ENCODE results near the gene SF3B1.
"Not testable (repeated sequence)": the region's sequence is repeated elsewhere in the genome, so short reads cannot be mapped to it uniquely, and the experiment has no call there.

SF3B1 gene

GRCh38 chr2:197379308-197379917 lies 55.4 kb downstream of the SF3B1 start:
- DNase-seq = not testable (repeated sequence)

DNA sequence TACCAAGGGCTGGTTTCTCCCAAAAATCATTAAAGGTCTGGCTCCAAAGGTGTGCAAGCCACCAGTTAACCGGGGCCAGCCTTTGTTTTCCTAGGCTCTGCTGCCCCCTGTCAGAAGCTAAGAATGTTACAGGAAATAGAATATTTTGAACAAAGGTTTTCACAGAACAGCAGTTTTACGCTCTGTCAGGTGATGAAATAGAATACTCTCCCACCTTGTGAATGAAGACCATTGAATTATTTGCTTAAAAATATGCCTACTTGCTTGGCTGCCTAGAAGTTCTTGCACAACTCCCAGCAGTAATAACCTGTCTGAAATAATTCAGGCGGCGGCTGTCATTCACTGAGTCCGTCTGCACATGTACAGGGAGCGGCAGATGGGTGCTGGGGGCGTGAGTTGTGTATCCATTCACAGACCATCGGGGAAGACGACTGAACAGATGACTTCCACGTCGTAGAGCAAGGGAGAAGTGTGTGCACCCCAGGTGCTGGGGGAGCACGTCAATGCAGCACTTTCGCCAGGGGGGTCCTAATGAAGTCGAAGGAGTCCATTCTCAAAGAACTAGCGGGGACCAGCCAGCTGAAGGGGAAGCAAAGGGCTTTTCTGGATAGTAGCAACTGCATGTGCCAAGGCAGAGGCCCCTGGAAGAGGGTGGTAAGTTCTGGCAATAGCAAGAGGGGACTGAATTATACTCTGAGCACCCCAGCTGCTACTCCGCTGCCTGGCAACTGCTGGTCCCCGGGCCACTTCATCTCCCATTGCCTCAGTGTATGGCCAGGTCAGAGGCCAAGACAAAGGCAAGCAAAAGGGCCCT lies 56.1 kb downstream of the SF3B1 start:
- DNase-seq = peak; percentile 23

GRCh38 chr2:197378086-197378485 lies 56.7 kb downstream of the SF3B1 start:
- no peak for DNase-seq

DNA sequence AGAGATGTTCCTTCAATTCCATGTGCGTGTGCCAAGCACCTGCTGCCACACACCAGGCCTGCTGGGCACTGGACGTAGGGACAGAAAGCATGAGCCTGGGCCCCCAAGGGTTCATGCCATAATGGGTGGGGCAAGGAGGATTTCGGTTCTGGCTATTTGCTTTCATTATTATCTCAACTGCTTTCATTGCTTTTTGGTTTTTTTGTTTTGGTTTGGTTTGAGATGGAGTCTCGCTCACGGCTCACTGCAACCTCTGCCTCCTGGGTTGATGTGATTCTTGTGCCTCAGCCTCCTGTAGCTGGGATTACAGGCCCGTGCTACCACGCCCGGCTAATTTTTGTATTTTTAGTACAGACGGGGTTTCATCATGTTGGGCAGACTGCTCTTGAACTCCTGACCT lies 57.2 kb downstream of the SF3B1 start:
- no peak for DNase-seq

DNA sequence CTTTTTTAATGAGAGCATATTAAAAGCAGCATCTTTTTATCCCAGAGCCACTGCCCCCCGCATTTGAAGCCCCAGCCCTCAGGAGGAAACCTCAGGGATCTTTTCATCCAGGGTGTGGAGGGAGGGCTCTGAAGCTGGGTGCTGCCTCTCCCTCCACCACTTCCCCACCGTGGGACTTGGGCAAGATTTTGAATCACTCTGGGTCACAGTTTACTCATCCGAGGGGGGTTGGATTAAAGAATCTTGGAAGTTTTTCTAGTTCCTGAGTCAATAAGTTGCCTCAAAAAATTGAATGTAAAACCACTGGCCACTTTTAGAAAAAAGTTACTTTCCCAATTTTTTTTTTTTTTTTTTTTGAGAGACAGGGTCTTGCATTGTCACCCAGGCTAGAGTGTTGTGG lies 62.2 kb downstream of the SF3B1 start:
- DNase-seq = no peak

DNA sequence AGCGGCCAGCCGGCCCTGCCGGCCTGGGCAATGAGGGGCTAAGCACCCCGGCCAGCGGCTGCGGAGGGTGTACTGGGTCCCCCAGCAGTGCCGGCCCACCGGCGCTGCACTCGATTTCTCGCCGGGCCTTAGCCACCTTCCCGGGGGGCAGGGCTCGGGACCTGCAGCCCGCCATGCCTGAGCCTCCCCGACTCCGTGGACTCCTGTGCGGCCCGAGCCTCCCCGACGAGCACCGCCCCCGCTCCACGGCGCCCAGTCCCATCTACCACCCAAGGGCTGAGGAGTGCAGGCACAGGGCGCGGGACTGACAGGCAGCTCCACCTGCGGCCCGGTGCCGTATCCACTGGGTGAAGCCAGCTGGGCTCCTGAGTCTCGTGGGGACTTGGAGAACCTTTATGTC lies 64.2 kb downstream of the SF3B1 start:
- not testable (repeated sequence) for DNase-seq

DNA sequence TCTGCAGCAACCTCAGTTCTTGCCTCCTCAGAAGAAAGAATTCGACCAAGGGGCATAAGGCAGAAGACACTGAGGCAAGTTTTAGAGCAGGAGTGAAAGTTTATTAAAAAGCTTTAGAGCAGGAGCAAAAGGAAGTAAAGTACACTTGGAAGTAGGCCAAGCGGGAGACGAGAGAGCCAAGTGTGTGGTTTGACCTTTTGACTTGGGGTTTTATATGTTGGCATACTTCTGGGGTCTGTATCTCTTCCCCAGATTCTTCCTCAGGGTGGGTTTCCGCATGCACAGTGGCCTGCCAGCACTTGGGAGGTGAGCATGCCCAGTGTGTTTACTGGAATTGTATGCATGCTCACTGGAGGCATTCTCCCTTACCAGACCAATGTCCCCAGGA lies 64.9 kb downstream of the SF3B1 start:
- DNase-seq = no peak

GRCh38 chr2:197369228-197369932 lies 65.4 kb downstream of the SF3B1 start:
- no peak for DNase-seq

DNA sequence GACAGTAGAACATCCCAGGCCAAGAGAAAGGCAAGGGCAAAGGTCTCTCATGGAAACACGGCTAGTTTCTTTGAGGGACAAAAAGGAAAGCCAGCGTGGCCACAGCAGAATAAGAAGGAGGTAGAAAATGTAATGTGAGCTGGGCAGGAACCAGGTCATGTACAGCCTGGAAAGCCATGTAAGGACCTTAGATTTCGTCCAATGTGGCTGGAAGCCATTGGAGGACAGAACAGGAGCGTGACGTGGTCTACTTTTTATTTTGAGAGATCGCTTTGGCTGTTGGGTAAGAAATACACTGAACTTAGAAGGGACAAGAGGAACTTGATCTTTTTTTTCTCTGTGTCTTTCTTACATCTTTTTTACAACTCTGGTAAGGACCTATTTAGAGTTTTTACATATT lies 66.4 kb downstream of the SF3B1 start:
- DNase-seq = no peak

DNA sequence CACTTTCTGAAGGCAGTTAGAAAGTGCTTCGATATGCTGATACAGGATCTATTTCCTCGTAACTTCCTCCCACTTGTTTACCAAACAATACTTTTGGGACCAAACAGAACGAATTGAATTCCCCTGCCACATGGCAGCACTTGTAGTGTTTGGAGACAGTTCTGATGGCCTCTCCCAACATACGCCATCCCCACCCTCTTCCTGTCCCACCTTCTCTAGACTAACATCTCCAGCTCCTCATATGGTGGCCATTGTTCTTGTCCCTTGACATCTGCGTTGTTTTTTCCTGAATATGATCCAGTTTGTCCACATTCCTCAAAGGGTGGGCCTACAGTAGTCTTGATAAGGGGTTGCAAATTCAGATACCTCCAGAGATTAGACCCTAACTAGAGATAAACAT lies 70.8 kb downstream of the SF3B1 start:
- DNase-seq = no peak

- DNase-seq = no peak
Measured at GRCh38 chr2:197360744-197361156, 74.1 kb downstream of the SF3B1 start.

GRCh38 chr2:197359859-197360258 lies 75.0 kb downstream of the SF3B1 start:
- no peak for DNase-seq

DNA sequence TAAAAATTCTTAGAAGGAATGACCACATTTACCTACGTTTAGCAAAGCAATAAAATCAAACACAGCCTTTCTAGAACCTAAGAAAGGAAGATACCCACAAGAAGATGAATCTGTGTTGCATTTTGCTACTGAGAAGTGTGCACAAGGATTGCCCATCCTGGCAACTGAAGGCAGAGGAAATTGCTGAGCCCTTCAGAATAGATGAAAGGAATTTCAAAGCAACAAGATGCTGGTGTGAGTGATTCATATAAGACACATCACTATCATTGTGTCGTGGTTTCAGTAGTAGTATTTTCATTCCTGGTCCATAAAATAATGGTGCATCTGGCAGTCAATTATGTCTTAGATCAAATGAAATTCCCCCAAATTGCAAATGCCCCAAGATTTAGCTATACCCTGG lies 75.9 kb downstream of the SF3B1 start:
- DNase-seq = no peak

GRCh38 chr2:197357986-197358385 lies 76.8 kb downstream of the SF3B1 start:
- no peak for DNase-seq

- no peak for DNase-seq
Measured at GRCh38 chr2:197356136-197356535, 78.7 kb downstream of the SF3B1 start.

DNA sequence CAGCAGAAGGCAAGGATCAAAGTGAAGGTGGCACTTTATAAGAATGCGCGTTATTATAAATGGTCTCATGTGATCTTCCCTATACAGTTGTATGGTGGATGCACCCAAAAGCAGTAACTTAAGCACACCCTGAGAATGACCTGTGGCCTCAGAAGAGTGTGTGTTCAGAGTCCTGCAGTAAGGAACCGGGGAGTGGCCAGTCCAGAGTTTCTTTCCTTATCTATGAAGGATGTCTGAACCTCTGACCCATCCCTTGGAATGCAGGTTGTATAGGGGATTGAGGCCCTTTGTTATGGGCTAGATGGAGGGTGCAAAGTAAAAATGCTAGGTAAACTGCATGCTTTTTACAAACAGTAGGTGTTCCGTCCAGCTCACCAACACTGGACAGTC lies 80.7 kb downstream of the SF3B1 start:
- no peak for DNase-seq

- no peak for DNase-seq
Measured at GRCh38 chr2:197353393-197354168, 81.2 kb downstream of the SF3B1 start.

GRCh38 chr2:197349699-197350098 lies 85.1 kb downstream of the SF3B1 start:
- no peak for DNase-seq

DNA sequence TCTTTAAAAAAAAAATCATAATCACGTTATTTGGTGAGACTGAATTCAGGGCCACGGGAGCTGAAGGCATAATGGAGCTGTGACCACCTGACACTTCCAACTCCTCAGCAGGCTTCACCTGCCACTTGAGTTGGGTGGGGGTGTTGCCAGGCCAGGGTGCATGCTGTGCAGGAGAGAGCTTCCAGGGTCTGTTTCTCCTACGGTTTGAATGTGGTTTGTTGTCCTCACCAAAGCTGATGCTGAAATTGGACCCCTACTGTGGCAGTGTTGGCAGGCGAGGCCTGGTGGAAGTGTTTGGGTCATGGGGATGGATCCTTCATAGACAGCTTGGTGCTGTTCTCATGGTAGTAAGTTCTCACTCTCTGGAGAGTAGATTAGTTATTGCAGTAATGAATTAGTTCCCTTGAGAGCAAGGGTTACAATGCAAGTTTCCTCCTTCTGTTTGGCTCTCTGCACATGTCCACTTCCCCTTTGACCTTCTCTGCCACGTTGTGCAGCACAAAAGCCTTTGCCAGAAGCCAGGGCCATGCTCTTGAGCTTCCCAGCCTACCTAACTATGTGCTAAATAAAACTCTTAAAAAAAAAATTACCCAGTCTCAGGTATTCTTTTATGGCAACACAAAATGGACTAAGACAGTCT lies 86.0 kb downstream of the SF3B1 start:
- no peak for DNase-seq

DNA sequence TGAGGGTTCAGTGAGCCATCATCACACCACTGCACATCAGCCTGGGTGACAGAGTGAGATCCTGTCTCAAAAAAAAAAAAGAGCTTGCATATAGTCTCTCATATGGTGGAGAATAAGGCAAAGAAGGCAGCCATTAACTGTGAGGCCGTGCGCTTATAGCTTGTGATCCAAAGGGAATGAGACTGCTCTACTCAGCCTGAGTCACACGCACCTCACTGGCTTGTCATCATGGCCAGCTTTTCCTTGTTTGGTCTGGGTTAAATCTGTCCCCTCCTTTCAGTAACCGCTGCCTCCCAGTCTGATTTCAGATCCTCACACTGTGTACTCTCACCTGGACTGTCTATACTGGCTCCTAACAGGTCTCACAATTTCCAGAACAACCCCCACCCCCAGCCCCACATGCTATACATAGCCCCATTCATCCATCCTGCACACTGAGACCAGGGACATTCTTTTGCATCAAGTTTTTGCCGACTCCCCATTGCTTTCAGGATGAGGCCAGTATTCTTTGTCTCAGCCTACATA lies 88.9 kb downstream of the SF3B1 start:
- no peak for DNase-seq

GRCh38 chr2:197343968-197344367 lies 90.9 kb downstream of the SF3B1 start:
- DNase-seq = not testable (repeated sequence)

DNA sequence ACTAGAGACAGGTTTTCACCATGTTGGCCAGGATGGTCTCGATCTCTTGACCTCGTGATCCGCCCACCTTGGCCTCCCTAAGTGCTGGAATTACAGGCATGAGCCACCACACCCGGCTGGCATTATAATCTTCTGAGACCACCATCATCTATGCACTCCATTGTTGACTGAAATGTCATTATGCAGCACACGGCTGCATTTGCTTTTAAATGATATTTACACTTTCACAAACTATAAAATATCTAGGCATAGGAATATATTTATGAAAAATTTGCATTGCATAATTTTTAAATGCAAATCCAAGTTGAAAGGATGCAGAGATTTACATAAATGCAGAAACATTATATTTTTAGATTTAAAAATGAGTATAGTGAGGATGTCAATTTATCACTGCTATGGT lies 94.2 kb downstream of the SF3B1 start:
- no peak for DNase-seq

All from NCI-H1436 treated with DMSO at 0.1 percent for 48 hours (cell line).